Endothelial cell of umbilical vein (primary cell): ENCODE data around the gene P2RY6. TPM values are rescaled to one million over a fixed set of nuclear protein-coding genes. Genes with fewer than 3 reads are reported as not detected.

Source experiments
- BruUV-seq: library from RNA; stranded (reverse); fragments of 400-500 nt; replicated peaks from 2 replicates; lab custom pipeline; 2021; lab: Mats Ljungman, UMichigan
- CTCF ChIA-PET: fragments of 300-600, 350-600 bp; sonication (Branson Sonifier 250); formaldehyde crosslinking; loops from one replicate; lab custom pipeline; 2021; ENCODE audit warnings: antibody characterized with exemption, inconsistent platforms; lab: Charles Lee
- POLR2A ChIA-PET: fragments of 300-600, 350-600 bp; sonication (Branson Sonifier 250); formaldehyde crosslinking; loops from one replicate; lab custom pipeline; 2021; ENCODE audit warnings: antibody characterized with exemption, inconsistent platforms; lab: Charles Lee
- DNase-seq: peaks from one replicate; pipeline ENCODE4 v3.0.0-alpha.2; 2011; ENCODE audit warnings: low read depth, low spot score
- FAIRE-seq: peaks from 2 replicates; lab custom pipeline; 2011; peaks lifted over from hg19 to GRCh38; lab: Jason Lieb, UNC
- H2AFZ ChIP-seq: 2 replicates; pipeline ENCODE4 v1.6.0; 2012; ENCODE audit warnings: low read depth, low read length, control low read depth, inconsistent platforms
- H3K27ac ChIP-seq: 2 replicates; pipeline ENCODE4 v1.5.1; 2011; ENCODE audit warnings: low read depth, mild to moderate bottlenecking, control low read depth, low read length, moderate library complexity; ENCODE audit not compliant: insufficient read depth
- H3K27me3 ChIP-seq, 2 experiments: 2 replicates each; pipeline versions ENCODE4 v1.6.0 to v1.6.1; 2011; ENCODE audit warnings: low read length in 2 of 2, mixed read lengths in 1 of 2; ENCODE audit not compliant: control insufficient read depth in 2 of 2, insufficient read depth in 2 of 2
- H3K36me3 ChIP-seq, 2 experiments: 2 replicates in 1 of 2; 3 replicates in 1 of 2; pipeline ENCODE4 v1.5.1; 2011; ENCODE audit warnings: low read length in 2 of 2, mild to moderate bottlenecking in 1 of 2, moderate library complexity in 1 of 2; ENCODE audit not compliant: control insufficient read depth in 2 of 2, insufficient read depth in 2 of 2; ENCODE audit errors: extremely low read depth in 1 of 2
- H3K4me1 ChIP-seq: 3 replicates; pipeline ENCODE4 v1.5.1; 2011; ENCODE audit warnings: mild to moderate bottlenecking, low read length; ENCODE audit not compliant: control insufficient read depth, insufficient read depth; ENCODE audit errors: extremely low read depth
- H3K4me2 ChIP-seq: 2 replicates; pipeline ENCODE4 v1.6.1; 2011; ENCODE audit warnings: low read length, control low read depth, mixed read lengths; ENCODE audit not compliant: insufficient read depth
- H3K4me3 ChIP-seq, 3 experiments: fragments of 200-600 bp in 1 of 3; sonication (generic), shearing (Covaris generic) in 1 of 3; replicated peaks in 1 of 3; 2 replicates each; pipeline ENCODE4 v1.5.1; 2011 to 2016; ENCODE audit warnings: control low read depth in 3 of 3, low read length in 3 of 3, mild to moderate bottlenecking in 2 of 3, inconsistent platforms in 1 of 3, low read depth in 1 of 3, moderate library complexity in 1 of 3; ENCODE audit not compliant: insufficient read depth in 1 of 3
- H3K79me2 ChIP-seq: 2 replicates; pipeline ENCODE4 v1.6.0; 2012; ENCODE audit warnings: low read length, inconsistent platforms; ENCODE audit not compliant: control insufficient read depth, insufficient read depth
- H3K9ac ChIP-seq: replicated peaks from 2 replicates; pipeline ENCODE3; 2011; ENCODE audit warnings: low read length, control low read depth; ENCODE audit not compliant: insufficient read depth; ENCODE audit errors: extremely low read depth
- H3K9me1 ChIP-seq: replicated peaks from 3 replicates; pipeline ENCODE4 v1.6.0; 2011; ENCODE audit warnings: mild to moderate bottlenecking, low read length; ENCODE audit not compliant: control insufficient read depth, insufficient read depth; ENCODE audit errors: extremely low read depth
- H3K9me3 ChIP-seq: replicated peaks from 2 replicates; pipeline ENCODE4 v1.5.1; 2012; ENCODE audit warnings: low read length, inconsistent platforms; ENCODE audit not compliant: control insufficient read depth, insufficient read depth
- H4K20me1 ChIP-seq: replicated peaks from 2 replicates; pipeline ENCODE3; 2011; ENCODE audit warnings: mild to moderate bottlenecking, low read length; ENCODE audit not compliant: control insufficient read depth, insufficient read depth; ENCODE audit errors: extremely low read depth
- EZH2 ChIP-seq: IDR thresholded peaks from 2 replicates; pipeline ENCODE4 v1.6.1; 2012; ENCODE audit warnings: borderline replicate concordance, low read depth, mild to moderate bottlenecking, moderate library complexity, low read length, inconsistent platforms; ENCODE audit not compliant: severe bottlenecking
- FOS ChIP-seq: IDR thresholded peaks from 2 replicates; pipeline ENCODE4 v1.6.1; 2011; ENCODE audit warnings: mild to moderate bottlenecking, low read length, moderate library complexity, borderline replicate concordance; ENCODE audit not compliant: insufficient read depth
- GATA2 ChIP-seq: IDR thresholded peaks from 2 replicates; pipeline ENCODE4 v1.7.0; 2011; ENCODE audit warnings: low read depth, mild to moderate bottlenecking, moderate library complexity, mixed read lengths, low read length; ENCODE audit not compliant: insufficient read length, insufficient read depth
- JUN ChIP-seq: IDR thresholded peaks from 2 replicates; pipeline ENCODE4 v1.6.1; 2011; ENCODE audit warnings: borderline replicate concordance, low read depth; ENCODE audit not compliant: insufficient read length, insufficient read depth
- MAX ChIP-seq: IDR thresholded peaks from 2 replicates; pipeline ENCODE4 v1.6.1; 2011; ENCODE audit not compliant: insufficient read depth, insufficient read length
- MYC ChIP-seq: IDR thresholded peaks from one replicate; pipeline ENCODE4 v1.6.1; 2011; ENCODE audit warnings: mild to moderate bottlenecking, low read depth, low read length
- POLR2A ChIP-seq: IDR thresholded peaks from 2 replicates; pipeline ENCODE4 v1.6.1; 2012; ENCODE audit warnings: low read depth, mild to moderate bottlenecking, control low read depth, low read length
- POLR2AphosphoS5 ChIP-seq: IDR thresholded peaks from 2 replicates; pipeline ENCODE4 v1.6.1; 2012; ENCODE audit warnings: low read depth, mild to moderate bottlenecking, control low read depth, low read length, moderate library complexity; ENCODE audit not compliant: insufficient read depth
- dilution Hi-C: fragments of 300-500 bp; cut with MboI; formaldehyde crosslinking; loops from one replicate; pipeline ENCODE4 v1.15.0; 2019; ENCODE audit warnings: low sequenced_read_pairs; ENCODE audit not compliant: extremely low pct_ligation_motif_present
- intact Hi-C: fragments of 100-400 bp; cut with micrococcal nuclease; formaldehyde crosslinking; loops from one replicate; pipeline ENCODE4 v1.10.0; 2022
- polyA plus RNA-seq, 4 experiments: library from polyadenylated mRNA; depleted of rRNA in 3 of 4; stranded (reverse) in 3 of 4; unstranded in 1 of 4; fragments of >200 nt; gene quantifications; 2 replicates each; pipeline versions ENCODE4 v1.2.1 to v1.2.3, GENCODE V29; 2011 to 2012; ENCODE audit warnings: missing spikeins in 1 of 4
- total RNA-seq: library from RNA; stranded (reverse); gene quantifications from 2 replicates; pipeline ENCODE4 v1.2.3, GENCODE V29; 2021
- TF ChIP-seq, protein P1 (sequence below), 2 donors: IDR thresholded peaks; 1 replicate in 1 of 2; 2 replicates in 1 of 2; pipeline ENCODE4 v1.5.1; 2011; ENCODE audit warnings: low read length in 2 of 2, mild to moderate bottlenecking in 2 of 2, moderate library complexity in 2 of 2, control low read depth in 1 of 2, inconsistent platforms in 1 of 2, low read depth in 1 of 2; ENCODE audit not compliant: insufficient read depth in 1 of 2; ENCODE audit errors: extremely low read depth in 1 of 2

Gene P2RY6
- total and polyA plus RNA-seq, 2 donors (not counting 3 experiments of a cell fraction or from before 2014, with no cell fraction given), result 0.47 TPM; not detected in 1

DNA sequence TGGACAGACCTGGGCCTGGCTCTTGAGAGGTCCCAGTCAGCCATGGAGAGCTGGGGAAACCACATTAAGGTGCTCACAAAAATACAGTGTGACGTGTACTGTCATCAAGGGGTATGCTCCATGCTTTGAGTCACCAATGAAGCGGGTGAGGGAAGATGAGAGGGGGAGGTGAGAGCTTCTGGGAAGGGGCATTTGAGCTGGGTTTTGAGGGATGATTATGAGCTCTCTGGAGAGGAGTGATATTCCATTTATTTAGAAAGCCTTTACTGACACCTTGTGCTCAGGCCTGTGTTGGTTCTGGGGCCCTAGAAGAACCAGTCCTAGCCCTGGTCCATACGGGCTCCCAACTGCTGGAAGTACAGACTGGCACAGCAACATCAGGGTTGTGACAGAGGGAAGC, 25.6 kb downstream of the P2RY6 start:
- Histone ChIP-seq H3K4me3 (no peak overlapping the region), H3K27me3 (no peaks in the 10 kb centered on the region), H2AFZ (no peak overlapping the region), H3K27ac (no peak overlapping the region), H3K9ac (no peak overlapping the region), H4K20me1 (no peaks in the 10 kb centered on the region), H3K36me3 (no peaks in the 10 kb centered on the region), H3K4me1 (peaks cover 2% of the 10 kb centered on the region), H3K4me2 (no peak overlapping the region), H3K79me2 (no peaks in the 10 kb centered on the region), H3K9me3 (no peaks in the 10 kb centered on the region), H3K9me1 (no peaks in the 10 kb centered on the region)
- no TSS peak for BruUV-seq
- DNase-seq (no peak), FAIRE-seq (no peak)
- TF ChIP-seq GATA2, result no peak
- TF ChIP-seq EZH2, result no peak
- TF ChIP-seq MYC, result no peak
- TF ChIP-seq POLR2AphosphoS5, result no peak
- no peak for TF ChIP-seq MAX
- no peak for TF ChIP-seq FOS
- TF ChIP-seq JUN, result no peak
- TF ChIP-seq, protein P1, sequence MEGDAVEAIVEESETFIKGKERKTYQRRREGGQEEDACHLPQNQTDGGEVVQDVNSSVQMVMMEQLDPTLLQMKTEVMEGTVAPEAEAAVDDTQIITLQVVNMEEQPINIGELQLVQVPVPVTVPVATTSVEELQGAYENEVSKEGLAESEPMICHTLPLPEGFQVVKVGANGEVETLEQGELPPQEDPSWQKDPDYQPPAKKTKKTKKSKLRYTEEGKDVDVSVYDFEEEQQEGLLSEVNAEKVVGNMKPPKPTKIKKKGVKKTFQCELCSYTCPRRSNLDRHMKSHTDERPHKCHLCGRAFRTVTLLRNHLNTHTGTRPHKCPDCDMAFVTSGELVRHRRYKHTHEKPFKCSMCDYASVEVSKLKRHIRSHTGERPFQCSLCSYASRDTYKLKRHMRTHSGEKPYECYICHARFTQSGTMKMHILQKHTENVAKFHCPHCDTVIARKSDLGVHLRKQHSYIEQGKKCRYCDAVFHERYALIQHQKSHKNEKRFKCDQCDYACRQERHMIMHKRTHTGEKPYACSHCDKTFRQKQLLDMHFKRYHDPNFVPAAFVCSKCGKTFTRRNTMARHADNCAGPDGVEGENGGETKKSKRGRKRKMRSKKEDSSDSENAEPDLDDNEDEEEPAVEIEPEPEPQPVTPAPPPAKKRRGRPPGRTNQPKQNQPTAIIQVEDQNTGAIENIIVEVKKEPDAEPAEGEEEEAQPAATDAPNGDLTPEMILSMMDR (IDR thresholded peaks at IDR 0.05; ENCODE audit: extremely low read depth in 1 of 2, insufficient read depth in 1 of 2, low read depth in 1 of 2, low read length in 2 of 2), result no peak
- TF ChIP-seq POLR2A, result no peak
- CTCF ChIA-PET, result interaction anchor here (0.5 to 8.1 kb wide), 11 partner anchors 9 to 1986 kb away, joined by 3 to 89 read pairs (median 6); no protein-coding TSS in a partner anchor
- dilution Hi-C loops, result no loop called here
- intact Hi-C loops, result no loop called here
- POLR2A ChIA-PET, result no interaction called here
